ENCODE measurements around the gene LMO1. TPM values are rescaled to one million over a fixed set of nuclear protein-coding genes. Genes with fewer than 3 reads are reported as not detected.

The LMO1 gene
- total RNA-seq = not detected
- long read RNA-seq = 0 reads

DNA sequence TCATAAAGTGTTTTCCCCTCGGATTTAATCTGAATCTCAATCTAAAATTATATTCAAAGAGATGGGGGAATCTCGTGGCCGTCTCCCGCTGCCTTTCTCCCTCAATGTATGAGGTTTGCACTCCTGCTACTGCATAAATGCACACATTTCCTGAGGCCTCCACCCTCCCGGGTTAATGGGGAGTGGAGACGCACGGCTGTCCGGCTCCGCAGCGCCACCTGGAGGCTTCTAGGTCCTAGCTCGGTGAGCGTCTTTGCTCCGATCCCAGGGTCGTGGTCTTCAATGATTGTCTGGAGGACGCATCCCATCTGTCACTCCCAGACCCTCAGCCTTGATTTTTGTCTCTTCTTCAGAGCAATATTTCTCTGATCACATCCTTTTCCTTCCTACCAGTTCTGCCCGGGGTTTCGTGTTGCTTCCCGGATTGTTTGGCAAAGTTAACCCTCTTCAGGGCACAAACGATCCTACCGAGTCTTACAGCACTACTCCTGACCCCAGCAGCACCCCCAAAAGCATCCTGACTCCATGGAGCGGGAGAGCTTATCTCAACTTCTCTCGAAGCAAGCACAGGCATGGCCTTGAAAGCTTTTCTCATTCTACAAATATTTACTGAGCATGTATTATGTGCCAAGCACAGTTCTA lies at the start of gene LMO1:
LMO1 (minus strand) TSS at position 110 of the 642 bp plus-strand sequence. CDS start 516 bp downstream, outside the sequence.
- intact Hi-C loops (cut with DNase I) = no loop called here
- no peaks in the 10 kb centered on the region for H3K9me3 ChIP-seq
- no peaks in the 10 kb centered on the region for H3K36me3 ChIP-seq
- TF ChIP-seq, protein P1, sequence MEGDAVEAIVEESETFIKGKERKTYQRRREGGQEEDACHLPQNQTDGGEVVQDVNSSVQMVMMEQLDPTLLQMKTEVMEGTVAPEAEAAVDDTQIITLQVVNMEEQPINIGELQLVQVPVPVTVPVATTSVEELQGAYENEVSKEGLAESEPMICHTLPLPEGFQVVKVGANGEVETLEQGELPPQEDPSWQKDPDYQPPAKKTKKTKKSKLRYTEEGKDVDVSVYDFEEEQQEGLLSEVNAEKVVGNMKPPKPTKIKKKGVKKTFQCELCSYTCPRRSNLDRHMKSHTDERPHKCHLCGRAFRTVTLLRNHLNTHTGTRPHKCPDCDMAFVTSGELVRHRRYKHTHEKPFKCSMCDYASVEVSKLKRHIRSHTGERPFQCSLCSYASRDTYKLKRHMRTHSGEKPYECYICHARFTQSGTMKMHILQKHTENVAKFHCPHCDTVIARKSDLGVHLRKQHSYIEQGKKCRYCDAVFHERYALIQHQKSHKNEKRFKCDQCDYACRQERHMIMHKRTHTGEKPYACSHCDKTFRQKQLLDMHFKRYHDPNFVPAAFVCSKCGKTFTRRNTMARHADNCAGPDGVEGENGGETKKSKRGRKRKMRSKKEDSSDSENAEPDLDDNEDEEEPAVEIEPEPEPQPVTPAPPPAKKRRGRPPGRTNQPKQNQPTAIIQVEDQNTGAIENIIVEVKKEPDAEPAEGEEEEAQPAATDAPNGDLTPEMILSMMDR (IDR thresholded peaks at IDR 0.05) = peak; percentile 89
- H3K4me1 ChIP-seq = peaks cover 26% of the 10 kb centered on the region
- DNase-seq = peak; percentile 89
- peak; percentile 81 for ATAC-seq
- H3K27ac ChIP-seq = no peak within 1 kb of the TSS
- H3K4me3 ChIP-seq = peak within 1 kb of the TSS; percentile 47
- peaks cover 78% of the 10 kb centered on the region for H3K27me3 ChIP-seq

DNA sequence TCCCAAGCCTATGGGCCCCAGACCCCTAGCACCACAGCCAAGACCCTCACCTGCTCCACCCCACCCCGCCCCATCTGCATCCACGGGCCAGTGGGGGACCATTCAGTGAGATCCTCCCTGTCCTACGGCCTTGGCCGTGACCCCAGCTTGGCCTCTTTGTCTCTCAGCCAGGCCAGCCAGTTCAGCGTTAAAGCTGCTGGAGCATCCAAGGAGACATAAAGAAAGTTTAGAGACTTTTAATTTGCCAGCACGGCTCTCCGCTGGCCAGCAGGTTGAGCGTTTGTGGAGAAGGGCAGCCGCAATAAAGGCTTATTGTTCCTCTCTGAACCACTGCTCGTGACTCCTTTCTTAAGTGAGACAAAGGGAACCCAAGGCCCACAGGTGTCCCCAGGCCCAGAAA lies 49.3 kb upstream of the LMO1 start:
- no peaks in the 10 kb centered on the region for H3K36me3 ChIP-seq
- no peaks in the 10 kb centered on the region for H3K9me3 ChIP-seq
- no peaks in the 10 kb centered on the region for H3K4me1 ChIP-seq
- intact Hi-C loops (cut with DNase I) = no loop called here
- no peak overlapping the region for H3K4me3 ChIP-seq
- TF ChIP-seq, protein P1 (IDR thresholded peaks at IDR 0.05) = no peak
- no peak for DNase-seq
- ATAC-seq = no peak
- H3K27ac ChIP-seq = no peak overlapping the region
- no peaks in the 10 kb centered on the region for H3K27me3 ChIP-seq

DNA sequence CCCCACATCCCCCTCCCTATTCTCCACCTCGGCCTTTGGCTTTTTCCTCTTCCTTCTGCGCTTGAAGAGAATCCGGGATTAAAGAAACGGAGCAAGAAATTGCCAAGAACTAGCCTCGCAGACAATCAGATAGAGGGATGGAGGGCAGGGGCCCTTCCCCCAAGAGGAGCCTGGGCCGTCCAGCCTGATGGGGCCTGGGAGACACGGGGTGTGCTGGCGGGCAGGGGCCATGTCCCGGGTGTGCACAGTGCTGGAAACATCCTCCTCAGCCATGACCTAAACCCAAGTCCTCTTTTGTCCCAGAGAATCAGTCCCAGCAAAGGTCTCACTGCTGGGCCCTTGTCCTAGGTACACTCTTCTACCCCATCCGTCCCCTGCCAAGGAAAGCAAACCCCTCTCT lies 47.7 kb upstream of the LMO1 start:
- TF ChIP-seq, protein P1 (IDR thresholded peaks at IDR 0.05) = no peak
- Histone ChIP-seq H3K27me3 (no peaks in the 10 kb centered on the region), H3K9me3 (no peaks in the 10 kb centered on the region), H3K27ac (no peak overlapping the region), H3K36me3 (no peaks in the 10 kb centered on the region), H3K4me1 (no peaks in the 10 kb centered on the region), H3K4me3 (no peak overlapping the region)
- intact Hi-C loops (cut with DNase I) = no loop called here
- no peak for DNase-seq
- no peak for ATAC-seq

DNA sequence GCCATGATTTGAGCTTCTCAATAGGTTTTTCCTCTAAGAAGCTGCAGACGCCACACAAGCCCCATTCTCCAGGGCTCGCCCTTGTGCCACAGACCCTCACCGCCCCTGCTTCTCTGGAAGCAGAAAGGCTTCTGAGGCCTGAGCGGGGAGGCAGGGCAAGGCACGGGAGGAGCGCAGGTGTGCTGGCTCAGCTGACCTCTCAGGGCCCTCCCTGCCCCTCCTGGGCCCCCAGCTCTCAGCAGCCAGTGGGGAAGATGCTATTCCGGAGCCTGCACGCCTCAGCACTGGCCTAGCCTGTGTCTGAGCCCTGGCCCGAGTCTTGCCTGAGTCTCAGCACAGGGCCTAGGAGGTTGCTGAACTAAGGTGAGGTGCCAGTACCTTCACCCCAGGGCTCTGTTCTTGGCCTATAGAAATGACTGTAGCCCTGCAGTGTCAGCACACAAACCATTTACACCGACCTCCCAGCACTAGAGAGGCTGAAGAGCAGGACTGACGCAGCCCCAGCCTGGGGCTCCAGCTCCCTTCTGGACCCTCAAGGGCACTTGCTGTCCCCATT lies 47.1 kb upstream of the LMO1 start:
- Histone ChIP-seq H3K4me1 (no peaks in the 10 kb centered on the region), H3K36me3 (no peaks in the 10 kb centered on the region), H3K27ac (no peak overlapping the region), H3K9me3 (no peaks in the 10 kb centered on the region), H3K27me3 (no peaks in the 10 kb centered on the region), H3K4me3 (no peak overlapping the region)
- TF ChIP-seq, protein P1 (IDR thresholded peaks at IDR 0.05) = no peak
- intact Hi-C loops (cut with DNase I) = no loop called here
- DNase-seq (no peak), ATAC-seq (no peak)

DNA sequence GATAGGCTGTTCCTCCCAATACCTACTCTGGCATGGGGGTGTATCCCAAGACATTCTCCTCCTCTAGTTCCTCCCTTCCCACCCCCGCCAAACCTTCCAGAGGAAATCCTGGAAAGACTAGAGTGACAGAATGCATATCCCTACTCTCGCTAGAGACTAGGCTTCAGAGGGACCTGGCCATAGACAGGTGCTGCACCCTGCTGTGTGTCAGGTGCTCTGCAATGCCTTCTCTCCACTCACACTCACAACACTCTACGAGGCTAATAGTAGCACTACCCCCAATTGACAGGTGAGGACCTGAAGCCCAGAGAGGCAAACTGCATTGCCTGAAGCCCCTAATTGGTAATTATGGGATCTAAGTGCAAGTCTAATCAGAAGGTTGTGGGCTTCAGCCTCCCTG lies 46.2 kb upstream of the LMO1 start:
- intact Hi-C loops (cut with DNase I) = no loop called here
- Histone ChIP-seq H3K36me3 (no peaks in the 10 kb centered on the region), H3K4me1 (no peaks in the 10 kb centered on the region), H3K27me3 (no peaks in the 10 kb centered on the region), H3K27ac (no peak overlapping the region), H3K9me3 (peaks cover 7% of the 10 kb centered on the region), H3K4me3 (no peak overlapping the region)
- DNase-seq (no peak), ATAC-seq (peak; percentile 21)
- TF ChIP-seq, protein P1 (IDR thresholded peaks at IDR 0.05) = no peak
